HCT116 (cell line): ENCODE data around the gene CDH23. TPM values are rescaled to one million over a fixed set of nuclear protein-coding genes. Genes with fewer than 3 reads are reported as not detected.
A peak's percentile ranks its signal among the peaks of the same experiment; 100 is the strongest.

ENCODE experiments used
- ATAC-seq: fragments of 200-7000 bp; cut with Tn5 transposase; 2 replicates; pipeline ENCODE4 v1.9.1; 2020; ENCODE audit warnings: mild to moderate bottlenecking, moderate library complexity
- BruUV-seq: library from RNA; stranded (reverse); fragments of 400-500 nt; replicated peaks from 2 replicates; lab custom pipeline; 2021; lab: Mats Ljungman, UMichigan
- CTCF ChIA-PET: fragments of 300-600 bp; sonication (Branson Sonifier 250); formaldehyde crosslinking; loops from one replicate; lab custom pipeline; 2021; ENCODE audit warnings: antibody characterized with exemption; lab: Charles Lee
- POLR2A ChIA-PET: fragments of 300-600, 350-600 bp; sonication (Branson Sonifier 250); formaldehyde crosslinking; loops from one replicate; lab custom pipeline; 2021; ENCODE audit warnings: antibody characterized with exemption; lab: Charles Lee
- RAD21 ChIA-PET, 2 experiments: fragments of 300-600 bp; sonication (Branson Sonifier 250); formaldehyde crosslinking; loops; one replicate each; lab custom pipeline; 2023; ENCODE audit warnings: low total read pairs in 2 of 2; ENCODE audit not compliant: uncharacterized antibody in 2 of 2, unreplicated experiment in 2 of 2, low non-redundant PET in 1 of 2; lab: Charles Lee
- DNase-seq: peaks from one replicate; pipeline ENCODE4 v3.0.0-alpha.2; 2010; ENCODE audit warnings: low read depth, low spot score
- H2AFZ ChIP-seq: fragments of 200-600 bp; shearing (Covaris generic), sonication (generic); 2 replicates; pipeline ENCODE4 v1.6.1; 2017; ENCODE audit warnings: low read depth, mixed run types, mixed read lengths, antibody characterized with exemption, low read length; ENCODE audit not compliant: poor library complexity, severe bottlenecking
- H3K27ac ChIP-seq: 2 replicates; pipeline ENCODE4 v1.5.1; 2012; ENCODE audit warnings: low read depth, low read length
- H3K27me3 ChIP-seq: fragments of 200-600 bp; sonication (generic); 2 replicates; pipeline ENCODE4 v1.6.1; 2016; ENCODE audit warnings: mixed run types, low read length, mixed read lengths; ENCODE audit not compliant: insufficient read depth
- H3K36me3 ChIP-seq, 2 experiments: fragments of 200-500 bp in 1 of 2; fragments of 200-600 bp in 1 of 2; sonication (Bioruptor generic) in 1 of 2; sonication (generic) in 1 of 2; 2 replicates each; pipeline versions ENCODE4 v1.5.1 to v1.6.1; 2014 to 2016; ENCODE audit warnings: low read length in 2 of 2, inconsistent platforms in 1 of 2, mixed read lengths in 1 of 2, mixed run types in 1 of 2; ENCODE audit not compliant: insufficient read depth in 2 of 2, control insufficient read depth in 1 of 2
- H3K4me1 ChIP-seq, 2 experiments: fragments of 200-600 bp in 1 of 2; sonication (generic) in 1 of 2; 2 replicates each; pipeline versions ENCODE4 v1.5.1 to v1.6.1; 2012 to 2017; ENCODE audit warnings: low read length in 2 of 2, inconsistent platforms in 1 of 2, mild to moderate bottlenecking in 1 of 2, mixed read lengths in 1 of 2, mixed run types in 1 of 2, moderate library complexity in 1 of 2; ENCODE audit not compliant: insufficient read depth in 2 of 2, control insufficient read depth in 1 of 2
- H3K4me2 ChIP-seq: fragments of 200-600 bp; sonication (generic); 2 replicates; pipeline ENCODE4 v1.6.1; 2017; ENCODE audit warnings: mixed run types, low read length, mixed read lengths
- H3K4me3 ChIP-seq, 2 experiments: fragments of 200-600 bp in 1 of 2; sonication (generic) in 1 of 2; replicated peaks in 1 of 2; 2 replicates each; pipeline ENCODE4 v1.5.1; 2011 to 2016; ENCODE audit warnings: low read length in 2 of 2, control low read depth in 1 of 2, low read depth in 1 of 2, mild to moderate bottlenecking in 1 of 2, mixed read lengths in 1 of 2, mixed run types in 1 of 2
- H3K79me2 ChIP-seq: fragments of 200-600 bp; sonication (generic); 2 replicates; pipeline ENCODE4 v1.6.1; 2017; ENCODE audit warnings: mild to moderate bottlenecking, mixed run types, low read length, moderate library complexity, mixed read lengths; ENCODE audit not compliant: insufficient read depth
- H3K9ac ChIP-seq: fragments of 200-600 bp; sonication (generic); 2 replicates; pipeline ENCODE4 v1.6.1; 2016; ENCODE audit warnings: low read length, mixed read lengths
- H3K9me2 ChIP-seq: fragments of 200-600 bp; sonication (generic), shearing (Covaris generic); 2 replicates; pipeline ENCODE4 v1.6.1; 2017; ENCODE audit warnings: mixed run types, mild to moderate bottlenecking, moderate library complexity; ENCODE audit not compliant: insufficient read depth
- H3K9me3 ChIP-seq, 2 experiments: fragments of 200-500 bp in 1 of 2; fragments of 200-600 bp in 1 of 2; sonication (Bioruptor generic) in 1 of 2; sonication (generic) in 1 of 2; 2 replicates each; pipeline ENCODE4 v1.6.1; 2014 to 2017; ENCODE audit warnings: low read length in 2 of 2, mixed read lengths in 2 of 2, inconsistent platforms in 1 of 2, low read depth in 1 of 2, mild to moderate bottlenecking in 1 of 2, mixed run types in 1 of 2, moderate library complexity in 1 of 2; ENCODE audit not compliant: control insufficient read depth in 1 of 2, insufficient read depth in 1 of 2
- H4K20me1 ChIP-seq: fragments of 200-600 bp; sonication (generic), shearing (Covaris generic); 2 replicates; pipeline ENCODE4 v1.6.1; 2017; ENCODE audit warnings: mixed run types, mild to moderate bottlenecking, moderate library complexity; ENCODE audit not compliant: insufficient read depth
- CEBPB ChIP-seq: IDR thresholded peaks from 2 replicates; pipeline ENCODE4 v1.6.1; 2012; ENCODE audit warnings: low read depth
- ELF1 ChIP-seq: IDR thresholded peaks from 2 replicates; pipeline ENCODE4 v1.6.1; 2012; ENCODE audit warnings: low read depth, borderline replicate concordance
- EZH2 ChIP-seq: fragments of 200-600 bp; sonication (generic); IDR thresholded peaks from 2 replicates; pipeline ENCODE4 v1.6.1; 2017; ENCODE audit warnings: antibody characterized with exemption, mixed run types
- FOSL1 ChIP-seq: IDR thresholded peaks from 2 replicates; pipeline ENCODE4 v1.6.1; 2012; ENCODE audit warnings: low read depth
- JUND ChIP-seq: IDR thresholded peaks from 2 replicates; pipeline ENCODE4 v1.6.1; 2012
- POLR2A ChIP-seq: IDR thresholded peaks from 2 replicates; pipeline ENCODE4 v1.7.0; 2011; ENCODE audit warnings: borderline replicate concordance; ENCODE audit not compliant: insufficient read depth, insufficient read length; ENCODE audit errors: extremely low read depth
- POLR2AphosphoS5 ChIP-seq: IDR thresholded peaks from 2 replicates; pipeline ENCODE4 v1.6.1; 2011; ENCODE audit warnings: mild to moderate bottlenecking, low read depth, low read length, moderate library complexity
- RAD21 ChIP-seq: IDR thresholded peaks from 2 replicates; pipeline ENCODE4 v1.6.1; 2012; ENCODE audit warnings: low read depth, mild to moderate bottlenecking
- SIN3A ChIP-seq: IDR thresholded peaks from 2 replicates; pipeline ENCODE4 v1.6.1; 2012; ENCODE audit warnings: low read depth
- SRF ChIP-seq: IDR thresholded peaks from 2 replicates; pipeline ENCODE4 v1.6.1; 2012; ENCODE audit warnings: low read depth
- TCF7L2 ChIP-seq: IDR thresholded peaks from 2 replicates; pipeline ENCODE4 v1.7.0; 2011; ENCODE audit warnings: borderline replicate concordance, inconsistent platforms; ENCODE audit not compliant: insufficient read depth, insufficient read length; ENCODE audit errors: extremely low read depth
- YY1 ChIP-seq: IDR thresholded peaks from 2 replicates; pipeline ENCODE4 v1.6.1; 2011; ENCODE audit warnings: low read length, low read depth, moderate library complexity, mild to moderate bottlenecking; ENCODE audit not compliant: insufficient replicate concordance; ENCODE audit errors: extremely low read depth
- intact Hi-C: fragments of 100-400 bp; cut with micrococcal nuclease; formaldehyde crosslinking; loops from 2 replicates; pipeline ENCODE4 v1.10.0; 2022
- total RNA-seq: library from RNA; stranded (reverse); gene quantifications from one replicate; pipeline ENCODE4 v1.2.1, GENCODE V29; 2021; ENCODE audit not compliant: unreplicated experiment
- TF ChIP-seq, protein P1 (sequence below), 3 experiments: fragments of 200-600 bp in 1 of 3; sonication (generic) in 1 of 3; IDR thresholded peaks in 2 of 3; conservative IDR thresholded peaks in 1 of 3; 2 replicates each; pipeline ENCODE4 v1.5.1; 2012 to 2017; ENCODE audit warnings: low read depth in 2 of 3, low read length in 2 of 3, antibody characterized with exemption in 1 of 3, borderline replicate concordance in 1 of 3, control low read depth in 1 of 3, mild to moderate bottlenecking in 1 of 3, mixed read lengths in 1 of 3, mixed run types in 1 of 3, moderate library complexity in 1 of 3; ENCODE audit not compliant: insufficient read depth in 1 of 3
- TF ChIP-seq, protein P2 (sequence below): IDR thresholded peaks from 2 replicates; pipeline ENCODE4 v1.6.1; 2012
- TF ChIP-seq, protein P3 (sequence below): IDR thresholded peaks from 2 replicates; pipeline ENCODE4 v1.6.1; 2011; ENCODE audit warnings: mild to moderate bottlenecking, low read length, moderate library complexity; ENCODE audit not compliant: insufficient replicate concordance; ENCODE audit errors: extremely low read depth
- TF ChIP-seq, protein P4 (sequence below): IDR thresholded peaks from 2 replicates; pipeline ENCODE4 v1.6.1; 2012; ENCODE audit warnings: low read depth

The CDH23 gene
- total RNA-seq, 1 experiment from 2014 or later = not detected

DNA sequence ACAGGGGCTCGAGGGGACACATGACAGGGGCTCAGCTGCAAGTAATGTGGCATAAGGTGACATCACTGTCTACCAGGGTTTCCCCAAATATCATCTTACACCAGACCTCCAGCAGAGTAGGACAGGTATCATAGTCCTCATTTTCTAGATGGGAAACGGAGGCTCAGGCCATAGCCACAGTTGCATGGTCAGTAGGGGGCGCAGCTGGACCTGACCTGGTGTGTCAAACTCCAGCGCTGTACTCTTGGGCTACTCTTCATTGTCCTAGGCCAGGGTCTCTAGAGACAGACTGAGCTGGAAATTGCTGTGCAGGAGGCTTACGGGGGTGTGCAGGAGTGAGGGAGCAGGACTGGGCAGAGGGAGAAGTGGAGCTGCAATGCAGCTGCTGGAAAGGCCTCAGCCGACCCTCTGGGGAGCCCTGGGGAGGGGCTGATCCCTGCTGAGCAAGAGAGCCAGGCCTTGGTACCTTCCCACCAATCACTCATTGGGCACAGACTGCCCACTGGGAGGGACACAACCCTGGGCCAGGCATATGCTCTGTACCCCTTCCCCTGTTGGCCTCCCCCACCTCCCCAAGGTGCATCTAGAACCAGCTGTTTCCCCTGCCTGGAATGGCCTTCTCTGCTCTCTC, 89.9 kb downstream of the CDH23 start:
- intact Hi-C loops = loop anchor here (1.0 kb wide), 3 partner anchors 84 to 210 kb away; no protein-coding TSS in a partner anchor
- Histone ChIP-seq H3K4me3 (no peak overlapping the region), H3K27ac (no peak overlapping the region), H3K9ac (no peak overlapping the region), H3K4me2 (no peak overlapping the region), H4K20me1 (no peaks in the 10 kb centered on the region), H3K9me2 (no peaks in the 10 kb centered on the region; the same call in 1 of the 2 replicates), H3K36me3 (no peaks in the 10 kb centered on the region), H3K4me1 (no peaks in the 10 kb centered on the region), H3K9me3 (no peaks in the 10 kb centered on the region), H3K27me3 (0 out of 2 replicates have a peak, but pooled peaks cover 4% of the 10 kb centered on the region), H3K79me2 (no peaks in the 10 kb centered on the region), H2AFZ (no peak overlapping the region)
- ATAC-seq = peak; percentile 99
- ChIA-PET CTCF (interaction anchor here (1.1 to 2.1 kb wide), 4 partner anchors 11 to 222 kb away, joined by 4 to 8 read pairs (median 5); no protein-coding TSS in a partner anchor), RAD21 (no interaction called here), POLR2A (no interaction called here)
- TF ChIP-seq FOSL1 (no peak), YY1 (no peak), JUND (no peak), RAD21 (peak; percentile 86), CEBPB (no peak), POLR2A (no peak), TCF7L2 (no peak), POLR2AphosphoS5 (no peak), ELF1 (no peak), SRF (no peak), EZH2 (no peak), SIN3A (no peak)
- TF ChIP-seq, protein P1, sequence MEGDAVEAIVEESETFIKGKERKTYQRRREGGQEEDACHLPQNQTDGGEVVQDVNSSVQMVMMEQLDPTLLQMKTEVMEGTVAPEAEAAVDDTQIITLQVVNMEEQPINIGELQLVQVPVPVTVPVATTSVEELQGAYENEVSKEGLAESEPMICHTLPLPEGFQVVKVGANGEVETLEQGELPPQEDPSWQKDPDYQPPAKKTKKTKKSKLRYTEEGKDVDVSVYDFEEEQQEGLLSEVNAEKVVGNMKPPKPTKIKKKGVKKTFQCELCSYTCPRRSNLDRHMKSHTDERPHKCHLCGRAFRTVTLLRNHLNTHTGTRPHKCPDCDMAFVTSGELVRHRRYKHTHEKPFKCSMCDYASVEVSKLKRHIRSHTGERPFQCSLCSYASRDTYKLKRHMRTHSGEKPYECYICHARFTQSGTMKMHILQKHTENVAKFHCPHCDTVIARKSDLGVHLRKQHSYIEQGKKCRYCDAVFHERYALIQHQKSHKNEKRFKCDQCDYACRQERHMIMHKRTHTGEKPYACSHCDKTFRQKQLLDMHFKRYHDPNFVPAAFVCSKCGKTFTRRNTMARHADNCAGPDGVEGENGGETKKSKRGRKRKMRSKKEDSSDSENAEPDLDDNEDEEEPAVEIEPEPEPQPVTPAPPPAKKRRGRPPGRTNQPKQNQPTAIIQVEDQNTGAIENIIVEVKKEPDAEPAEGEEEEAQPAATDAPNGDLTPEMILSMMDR (IDR thresholded peaks at IDR 0.05 in 2 of 3, conservative IDR thresholded peaks at IDR 0.05 in 1 of 3; ENCODE audit: borderline replicate concordance in 1 of 3, insufficient read depth in 1 of 3, low read depth in 2 of 3, low read length in 2 of 3) = peak; percentile 76 to 96 (median 91)
- TF ChIP-seq, protein P2, sequence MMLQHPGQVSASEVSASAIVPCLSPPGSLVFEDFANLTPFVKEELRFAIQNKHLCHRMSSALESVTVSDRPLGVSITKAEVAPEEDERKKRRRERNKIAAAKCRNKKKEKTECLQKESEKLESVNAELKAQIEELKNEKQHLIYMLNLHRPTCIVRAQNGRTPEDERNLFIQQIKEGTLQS = no peak
- TF ChIP-seq, protein P3, sequence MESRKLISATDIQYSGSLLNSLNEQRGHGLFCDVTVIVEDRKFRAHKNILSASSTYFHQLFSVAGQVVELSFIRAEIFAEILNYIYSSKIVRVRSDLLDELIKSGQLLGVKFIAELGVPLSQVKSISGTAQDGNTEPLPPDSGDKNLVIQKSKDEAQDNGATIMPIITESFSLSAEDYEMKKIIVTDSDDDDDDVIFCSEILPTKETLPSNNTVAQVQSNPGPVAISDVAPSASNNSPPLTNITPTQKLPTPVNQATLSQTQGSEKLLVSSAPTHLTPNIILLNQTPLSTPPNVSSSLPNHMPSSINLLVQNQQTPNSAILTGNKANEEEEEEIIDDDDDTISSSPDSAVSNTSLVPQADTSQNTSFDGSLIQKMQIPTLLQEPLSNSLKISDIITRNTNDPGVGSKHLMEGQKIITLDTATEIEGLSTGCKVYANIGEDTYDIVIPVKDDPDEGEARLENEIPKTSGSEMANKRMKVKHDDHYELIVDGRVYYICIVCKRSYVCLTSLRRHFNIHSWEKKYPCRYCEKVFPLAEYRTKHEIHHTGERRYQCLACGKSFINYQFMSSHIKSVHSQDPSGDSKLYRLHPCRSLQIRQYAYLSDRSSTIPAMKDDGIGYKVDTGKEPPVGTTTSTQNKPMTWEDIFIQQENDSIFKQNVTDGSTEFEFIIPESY = no peak
- TF ChIP-seq, protein P4, sequence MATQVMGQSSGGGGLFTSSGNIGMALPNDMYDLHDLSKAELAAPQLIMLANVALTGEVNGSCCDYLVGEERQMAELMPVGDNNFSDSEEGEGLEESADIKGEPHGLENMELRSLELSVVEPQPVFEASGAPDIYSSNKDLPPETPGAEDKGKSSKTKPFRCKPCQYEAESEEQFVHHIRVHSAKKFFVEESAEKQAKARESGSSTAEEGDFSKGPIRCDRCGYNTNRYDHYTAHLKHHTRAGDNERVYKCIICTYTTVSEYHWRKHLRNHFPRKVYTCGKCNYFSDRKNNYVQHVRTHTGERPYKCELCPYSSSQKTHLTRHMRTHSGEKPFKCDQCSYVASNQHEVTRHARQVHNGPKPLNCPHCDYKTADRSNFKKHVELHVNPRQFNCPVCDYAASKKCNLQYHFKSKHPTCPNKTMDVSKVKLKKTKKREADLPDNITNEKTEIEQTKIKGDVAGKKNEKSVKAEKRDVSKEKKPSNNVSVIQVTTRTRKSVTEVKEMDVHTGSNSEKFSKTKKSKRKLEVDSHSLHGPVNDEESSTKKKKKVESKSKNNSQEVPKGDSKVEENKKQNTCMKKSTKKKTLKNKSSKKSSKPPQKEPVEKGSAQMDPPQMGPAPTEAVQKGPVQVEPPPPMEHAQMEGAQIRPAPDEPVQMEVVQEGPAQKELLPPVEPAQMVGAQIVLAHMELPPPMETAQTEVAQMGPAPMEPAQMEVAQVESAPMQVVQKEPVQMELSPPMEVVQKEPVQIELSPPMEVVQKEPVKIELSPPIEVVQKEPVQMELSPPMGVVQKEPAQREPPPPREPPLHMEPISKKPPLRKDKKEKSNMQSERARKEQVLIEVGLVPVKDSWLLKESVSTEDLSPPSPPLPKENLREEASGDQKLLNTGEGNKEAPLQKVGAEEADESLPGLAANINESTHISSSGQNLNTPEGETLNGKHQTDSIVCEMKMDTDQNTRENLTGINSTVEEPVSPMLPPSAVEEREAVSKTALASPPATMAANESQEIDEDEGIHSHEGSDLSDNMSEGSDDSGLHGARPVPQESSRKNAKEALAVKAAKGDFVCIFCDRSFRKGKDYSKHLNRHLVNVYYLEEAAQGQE = no peak
- BruUV-seq = no TSS peak
- peak; percentile 36 for DNase-seq
